Hippocampal formation (tissue), 2 donors: ENCODE results near the gene MRM3.
"Not testable (repeated sequence)": the region's sequence is repeated elsewhere in the genome, so short reads cannot be mapped to it uniquely, and the experiment has no call there.

Source experiments
- DNase-seq, 2 donors: peaks; one replicate each; lab custom pipeline; 2025; lab: John Stamatoyannopoulos, UW

MRM3 gene

GRCh38 chr17:795721-796120, 13.6 kb downstream of the MRM3 start:
- DNase-seq = no peak

GRCh38 chr17:796609-797008, 14.5 kb downstream of the MRM3 start:
- no peak for DNase-seq

- DNase-seq = no peak
Measured at GRCh38 chr17:797236-797840, 15.2 kb downstream of the MRM3 start.

GRCh38 chr17:798246-798645, 16.1 kb downstream of the MRM3 start:
- no peak for DNase-seq

GRCh38 chr17:799261-799660, 17.1 kb downstream of the MRM3 start:
- DNase-seq = no peak

- no peak for DNase-seq
Measured at GRCh38 chr17:800446-801242, 18.5 kb downstream of the MRM3 start.

- DNase-seq = no peak
Measured at GRCh38 chr17:801660-802059, 19.5 kb downstream of the MRM3 start.

GRCh38 chr17:802481-802880, 20.3 kb downstream of the MRM3 start:
- DNase-seq = no peak

GRCh38 chr17:802901-803881, 21.0 kb downstream of the MRM3 start:
- no peak for DNase-seq

- DNase-seq = no peak
Measured at GRCh38 chr17:804541-805435, 22.6 kb downstream of the MRM3 start.

GRCh38 chr17:805886-806285, 23.7 kb downstream of the MRM3 start:
- DNase-seq = not testable (repeated sequence)

GRCh38 chr17:806346-806745, 24.2 kb downstream of the MRM3 start:
- DNase-seq = no peak

GRCh38 chr17:806781-807522, 24.8 kb downstream of the MRM3 start:
- DNase-seq = no peak

- DNase-seq = no peak
Measured at GRCh38 chr17:807523-808294, 25.6 kb downstream of the MRM3 start.

GRCh38 chr17:811051-811784, 29.1 kb downstream of the MRM3 start:
- no peak for DNase-seq

GRCh38 chr17:812638-813204, 30.6 kb downstream of the MRM3 start:
- no peak for DNase-seq

GRCh38 chr17:814371-814770, 32.2 kb downstream of the MRM3 start:
- DNase-seq = no peak

- no peak for DNase-seq
Measured at GRCh38 chr17:819251-819650, 37.1 kb downstream of the MRM3 start.

- DNase-seq = no peak
Measured at GRCh38 chr17:823501-823902, 41.3 kb downstream of the MRM3 start.
